Loucy (cell line): ENCODE results near the gene NPTX1.

Experiments
- CTCF ChIP-seq: fragments of 200-600 bp; sonication (generic); conservative IDR thresholded peaks from 2 replicates; pipeline ENCODE4 v1.5.1; 2014; ENCODE audit warnings: mild to moderate bottlenecking, antibody characterized with exemption, low read length
- EZH2phosphoT487 ChIP-seq: fragments of 200-600 bp; IDR thresholded peaks from 2 replicates; pipeline ENCODE4 v1.6.1; 2018; ENCODE audit warnings: antibody characterized with exemption, mild to moderate bottlenecking, moderate library complexity, borderline replicate concordance

GRCh38 chr17:80498242-80498919 lies 22.0 kb upstream of the NPTX1 start:
- TF ChIP-seq CTCF (no peak), EZH2phosphoT487 (no peak)
